ENCODE results near the gene NEK5.

Gene NEK5

DNA sequence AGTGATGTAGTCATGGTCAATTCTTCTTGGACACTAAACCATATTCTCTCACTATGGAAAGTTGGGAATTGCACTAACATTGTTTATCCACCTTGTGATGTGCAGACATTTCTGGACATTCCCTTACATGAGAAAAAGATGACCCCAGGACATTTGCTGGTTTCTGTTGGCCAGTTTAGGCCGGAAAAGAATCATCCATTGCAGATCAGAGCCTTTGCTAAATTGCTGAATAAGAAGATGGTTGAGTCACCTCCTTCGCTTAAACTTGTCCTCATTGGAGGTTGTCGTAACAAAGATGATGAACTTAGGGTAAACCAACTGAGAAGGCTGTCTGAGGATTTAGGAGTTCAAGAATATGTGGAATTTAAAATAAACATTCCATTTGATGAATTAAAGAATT lies 104.4 kb downstream of the NEK5 start, which contains the start of gene UTP14C:
TSS of gene UTP14C (plus strand) at position 211 of the 400 bp plus-strand sequence. CDS start 4,114 bp downstream, outside the sequence.
- H3K36me3 ChIP-seq (replicated peaks), result peaks cover 34% of the 10 kb centered on the region
- no peak within 1 kb of the TSS for H3K27ac ChIP-seq
- DNase-seq, result no peak
- no peak within 1 kb of the TSS for H3K4me3 ChIP-seq (ENCODE audit: low read depth, low read length)
- H3K27me3 ChIP-seq (replicated peaks), result no peaks in the 10 kb centered on the region
- TF ChIP-seq, protein P1, sequence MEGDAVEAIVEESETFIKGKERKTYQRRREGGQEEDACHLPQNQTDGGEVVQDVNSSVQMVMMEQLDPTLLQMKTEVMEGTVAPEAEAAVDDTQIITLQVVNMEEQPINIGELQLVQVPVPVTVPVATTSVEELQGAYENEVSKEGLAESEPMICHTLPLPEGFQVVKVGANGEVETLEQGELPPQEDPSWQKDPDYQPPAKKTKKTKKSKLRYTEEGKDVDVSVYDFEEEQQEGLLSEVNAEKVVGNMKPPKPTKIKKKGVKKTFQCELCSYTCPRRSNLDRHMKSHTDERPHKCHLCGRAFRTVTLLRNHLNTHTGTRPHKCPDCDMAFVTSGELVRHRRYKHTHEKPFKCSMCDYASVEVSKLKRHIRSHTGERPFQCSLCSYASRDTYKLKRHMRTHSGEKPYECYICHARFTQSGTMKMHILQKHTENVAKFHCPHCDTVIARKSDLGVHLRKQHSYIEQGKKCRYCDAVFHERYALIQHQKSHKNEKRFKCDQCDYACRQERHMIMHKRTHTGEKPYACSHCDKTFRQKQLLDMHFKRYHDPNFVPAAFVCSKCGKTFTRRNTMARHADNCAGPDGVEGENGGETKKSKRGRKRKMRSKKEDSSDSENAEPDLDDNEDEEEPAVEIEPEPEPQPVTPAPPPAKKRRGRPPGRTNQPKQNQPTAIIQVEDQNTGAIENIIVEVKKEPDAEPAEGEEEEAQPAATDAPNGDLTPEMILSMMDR (IDR thresholded peaks at IDR 0.05; ENCODE audit: low read depth, low read length, missing control alignments), result no peak
- in situ Hi-C loops (cut with HindIII; ENCODE audit: low pct_ligation_motif_present, low sequenced_read_pairs), result no loop called here

DNA sequence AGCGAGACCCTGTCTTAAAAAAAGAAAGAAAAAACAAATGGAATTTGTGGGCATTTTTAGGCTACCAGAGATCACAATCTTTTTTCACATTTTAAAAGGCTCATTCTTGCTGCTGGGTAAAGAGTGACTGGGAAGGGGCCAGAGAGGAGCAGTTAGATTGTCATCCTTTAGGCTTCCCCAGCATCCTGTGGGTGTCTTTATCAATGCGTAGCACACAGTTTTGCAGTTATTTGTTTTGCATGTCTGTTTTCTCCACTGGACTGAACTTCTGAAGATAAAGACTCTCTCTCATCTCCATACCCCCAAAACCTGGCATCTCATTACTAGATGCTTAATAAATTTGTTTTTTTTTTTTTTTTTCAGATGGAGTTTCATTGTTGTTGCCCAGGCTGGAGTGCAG lies 106.5 kb downstream of the NEK5 start:
- Histone ChIP-seq H3K27me3 (replicated peaks) (no peaks in the 10 kb centered on the region), H3K4me3 (ENCODE audit: low read depth, low read length) (no peak overlapping the region), H3K27ac (no peak overlapping the region), H3K36me3 (replicated peaks) (peaks cover 34% of the 10 kb centered on the region)
- in situ Hi-C loops (cut with HindIII; ENCODE audit: low pct_ligation_motif_present, low sequenced_read_pairs), result no loop called here
- TF ChIP-seq, protein P1 (IDR thresholded peaks at IDR 0.05; ENCODE audit: low read depth, low read length, missing control alignments), result no peak
- DNase-seq, result no peak

DNA sequence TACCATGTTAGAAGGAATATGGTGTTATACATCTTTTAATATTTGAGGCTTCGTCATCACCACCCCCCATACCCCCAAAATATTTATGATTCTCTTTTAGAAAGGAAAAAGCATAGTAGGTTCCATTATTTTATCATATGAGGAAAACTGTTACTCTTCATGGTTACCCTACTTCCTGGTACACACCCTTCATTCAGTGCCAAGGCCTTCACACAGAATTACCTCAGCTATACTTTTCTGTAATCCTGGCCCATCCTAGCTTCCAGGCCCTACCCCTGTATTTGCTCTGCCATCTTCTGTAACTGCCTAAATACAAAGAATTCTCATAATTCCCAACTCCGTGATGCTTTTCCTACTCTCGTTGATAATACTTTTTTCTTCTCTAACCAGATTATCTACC lies 108.7 kb downstream of the NEK5 start:
- in situ Hi-C loops (cut with HindIII; ENCODE audit: low pct_ligation_motif_present, low sequenced_read_pairs), result no loop called here
- Histone ChIP-seq H3K27me3 (replicated peaks) (no peaks in the 10 kb centered on the region), H3K36me3 (replicated peaks) (peaks cover 25% of the 10 kb centered on the region), H3K27ac (no peak overlapping the region), H3K4me3 (ENCODE audit: low read depth, low read length) (no peak overlapping the region)
- TF ChIP-seq, protein P1 (IDR thresholded peaks at IDR 0.05; ENCODE audit: low read depth, low read length, missing control alignments), result no peak
- DNase-seq, result no peak

DNA sequence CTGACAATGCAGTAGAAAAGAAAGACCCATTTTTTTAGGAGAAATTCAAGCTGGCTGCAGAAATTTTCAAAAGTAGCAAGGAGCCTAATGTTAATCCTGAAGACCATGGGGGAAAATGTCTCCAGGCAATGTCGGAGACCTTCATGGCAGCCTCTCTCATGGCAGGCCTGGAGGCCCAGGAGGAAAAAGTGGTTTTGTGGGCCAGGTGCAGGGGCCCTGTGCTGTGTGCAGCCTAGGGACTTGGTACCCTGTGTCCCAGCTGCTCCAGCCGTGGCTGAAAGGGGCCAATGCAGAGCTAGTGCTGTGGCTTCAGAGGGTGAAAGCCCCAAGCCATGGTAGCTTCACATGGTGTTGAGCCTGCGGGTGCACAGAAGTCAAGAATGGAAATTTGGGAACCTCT lies 112.6 kb downstream of the NEK5 start:
- Histone ChIP-seq H3K36me3 (replicated peaks) (peaks cover 10% of the 10 kb centered on the region), H3K27ac (no peak overlapping the region), H3K27me3 (replicated peaks) (no peaks in the 10 kb centered on the region), H3K4me3 (ENCODE audit: low read depth, low read length) (no peak overlapping the region)
- DNase-seq, result no peak
- in situ Hi-C loops (cut with HindIII; ENCODE audit: low pct_ligation_motif_present, low sequenced_read_pairs), result no loop called here
- TF ChIP-seq, protein P1 (IDR thresholded peaks at IDR 0.05; ENCODE audit: low read depth, low read length, missing control alignments), result no peak

DNA sequence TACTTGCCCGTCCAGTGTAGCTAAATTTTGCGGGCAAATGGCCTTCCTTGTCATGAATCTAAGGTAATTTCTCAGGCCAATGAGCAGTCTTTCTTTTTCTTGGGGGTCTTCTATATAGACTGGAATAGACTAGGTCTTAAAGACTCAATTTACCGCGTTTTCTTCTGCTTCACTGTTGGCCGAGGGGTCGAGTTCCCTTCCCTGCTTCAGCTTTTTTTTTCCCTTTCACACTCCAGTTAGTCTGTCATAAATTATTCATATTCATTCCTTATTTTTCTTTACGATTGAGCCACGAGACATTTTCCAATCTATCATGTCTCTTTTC lies 116.4 kb downstream of the NEK5 start:
- in situ Hi-C loops (cut with HindIII; ENCODE audit: low pct_ligation_motif_present, low sequenced_read_pairs), result no loop called here
- DNase-seq, result no peak
- H3K36me3 ChIP-seq (replicated peaks), result no peaks in the 10 kb centered on the region
- H3K27me3 ChIP-seq (replicated peaks), result no peaks in the 10 kb centered on the region
- TF ChIP-seq, protein P1 (IDR thresholded peaks at IDR 0.05; ENCODE audit: low read depth, low read length, missing control alignments), result no peak
- peak overlapping the region; percentile 82 for H3K27ac ChIP-seq
- H3K4me3 ChIP-seq (ENCODE audit: low read depth, low read length), result peak overlapping the region; percentile 97

All from brain microvascular endothelial cell (primary cell).